HK-2 (cell line): ENCODE results near the gene KRTAP20-4.

Experiments
- DNase-seq: peaks from one replicate; pipeline ENCODE4 v3.0.0-alpha.2; 2018; ENCODE audit not compliant: unreplicated experiment

Gene KRTAP20-4

DNA sequence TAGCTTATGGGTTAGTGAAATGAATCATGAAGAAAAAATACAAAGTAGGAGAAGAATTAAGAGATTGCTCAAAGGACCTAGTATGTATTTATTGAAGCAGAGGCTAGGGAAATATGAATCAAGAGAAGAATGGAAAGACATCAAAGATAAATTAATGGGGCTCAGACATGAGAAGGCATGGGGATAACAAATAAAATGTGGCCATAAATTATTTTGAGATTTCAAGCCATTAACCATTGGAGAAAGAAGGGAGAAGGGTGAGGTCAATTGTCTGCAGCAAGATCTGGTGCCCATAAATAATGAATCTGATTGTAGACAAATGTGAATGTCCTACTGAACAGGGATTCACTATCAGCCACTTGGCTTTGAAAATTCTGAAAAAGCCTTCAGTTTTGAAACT is 32.5 kb downstream of the KRTAP20-4 start:
- DNase-seq, result no peak

DNA sequence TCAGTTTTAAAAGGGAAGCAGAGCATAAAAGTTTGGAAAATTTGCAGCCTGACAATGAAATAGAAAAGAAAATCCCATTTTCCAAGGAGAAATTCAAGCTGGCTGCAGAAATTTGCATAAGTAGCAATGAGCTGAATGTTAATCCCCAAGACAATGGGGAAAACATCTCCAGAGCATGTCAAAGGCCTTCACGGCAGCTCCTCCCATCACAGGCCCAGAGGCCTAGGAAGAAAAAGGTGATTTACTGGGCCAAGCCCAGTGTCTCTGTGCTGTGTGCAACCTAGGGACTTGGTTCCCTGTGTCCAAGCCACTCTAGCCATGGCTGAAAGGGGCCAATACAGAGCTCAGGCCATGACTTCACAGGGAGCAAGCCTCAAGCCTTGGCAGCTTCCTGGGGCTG is 48.3 kb downstream of the KRTAP20-4 start:
- no peak for DNase-seq
